ENCODE data around the gene PELI3. TPM values are rescaled to one million over a fixed set of nuclear protein-coding genes. Genes with fewer than 3 reads are reported as not detected.
"Not testable (repeated sequence)": the region's sequence is repeated elsewhere in the genome, so short reads cannot be mapped to it uniquely, and the experiment has no call there.

PELI3 gene
- total and polyA plus RNA-seq, 10 of the 15 experiments (the other 5 are each of a cell fraction or from before 2014, with no cell fraction given) = 0.14 to 1.5 (median 0.66) TPM

DNA sequence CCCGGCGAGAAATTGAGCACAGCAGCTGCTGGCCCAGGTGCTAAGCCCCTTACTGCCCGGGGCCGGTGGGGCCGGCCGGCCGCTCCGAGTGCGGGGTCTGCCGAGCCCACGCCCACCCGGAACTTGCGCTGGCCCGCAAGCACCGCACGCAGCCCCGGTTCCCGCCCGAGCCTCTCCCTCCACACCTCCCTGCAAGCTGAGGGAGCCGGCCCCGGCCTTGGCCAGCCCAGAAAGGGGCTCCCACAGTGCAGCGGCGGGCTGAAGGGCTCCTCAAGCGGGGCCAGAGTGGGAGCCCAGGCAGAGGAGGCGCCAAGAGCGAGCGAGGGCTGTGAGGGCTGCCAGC lies 25.8 kb upstream of the PELI3 start:
- H3K27ac ChIP-seq (ENCODE audit: control insufficient read depth, insufficient read depth); H3K4me2 ChIP-seq (ENCODE audit: control insufficient read depth, insufficient read depth); DNase-seq (ENCODE audit: low read depth, low spot score); ATAC-seq; H3K9ac ChIP-seq (ENCODE audit: control insufficient read depth, insufficient read depth, low read length); H3K4me3 ChIP-seq; H3K36me3 ChIP-seq (ENCODE audit: control insufficient read depth in 2 of 2, insufficient read depth in 2 of 2, low read length in 1 of 2); H3K9me3 ChIP-seq (replicated peaks; ENCODE audit: control insufficient read depth, insufficient read depth, low read length); H3K79me2 ChIP-seq (ENCODE audit: control insufficient read depth, insufficient read depth, low read length); POLR2A ChIA-PET; intact Hi-C loops (cut with micrococcal nuclease; ENCODE audit: unreplicated experiment); H3K27me3 ChIP-seq (replicated peaks in 1 of 2; ENCODE audit: control insufficient read depth in 2 of 2, insufficient read depth in 2 of 2, low read length in 1 of 2); FAIRE-seq; BruUV-seq (replicated peaks); H2AFZ ChIP-seq (ENCODE audit: control insufficient read depth, low read depth, low read length); in situ Hi-C loops (cut with MboI); H4K20me1 ChIP-seq (ENCODE audit: control insufficient read depth, insufficient read depth); H3K4me1 ChIP-seq (ENCODE audit: control insufficient read depth, insufficient read depth, low read length): not testable (repeated sequence)
- RAD21 ChIA-PET (ENCODE audit: unreplicated experiment) = interaction anchor here (0.6 to 1.4 kb wide), 3 partner anchors 18 to 238 kb away, joined by 4 to 5 read pairs (median 4); no protein-coding TSS in a partner anchor
- CTCF ChIA-PET = interaction anchor here (3.1 to 5.1 kb wide), 5 partner anchors 12 to 238 kb away, joined by 20 to 39 read pairs (median 31); partner anchors contain the start of genes DPP3 and RBM4B
- WGBS (ENCODE audit: insufficient coverage, insufficient replicate concordance, low lambda C conversion rate, missing lambda C conversion rate) = 52% methylated on average over 24 of the region's 27 CpGs
- SMC1A ChIA-PET (ENCODE audit: uncharacterized antibody, unreplicated experiment) = interaction anchor here (1.4 to 1.5 kb wide), 2 partner anchors 38 to 238 kb away, joined by 3 to 4 read pairs; no protein-coding TSS in a partner anchor

DNA sequence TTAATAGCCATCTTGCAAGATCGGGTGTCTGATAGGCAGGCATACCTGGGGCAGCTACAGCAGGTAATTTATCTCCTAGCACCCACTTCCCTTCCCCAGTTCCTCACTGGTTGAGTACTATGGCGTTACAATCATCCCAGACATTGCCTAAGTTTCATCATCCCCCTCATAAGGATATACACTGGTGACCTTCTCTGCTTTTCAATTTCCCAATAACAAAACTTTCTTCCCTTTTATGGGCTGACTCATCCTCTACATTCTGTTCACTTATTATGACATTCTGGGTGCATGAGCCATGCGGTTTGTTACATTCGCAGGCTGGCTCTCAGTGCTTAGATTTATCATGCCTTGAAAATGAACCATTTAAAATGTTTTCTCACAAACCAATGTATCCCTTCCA lies 23.1 kb upstream of the PELI3 start:
- FAIRE-seq = no peak
- intact Hi-C loops (cut with micrococcal nuclease; ENCODE audit: unreplicated experiment) = no loop called here
- BruUV-seq (replicated peaks) = no TSS peak

More for the DNA sequence above, 23.1 kb upstream of the PELI3 start:
- no peaks in the 10 kb centered on the region for H3K4me1 ChIP-seq (ENCODE audit: control insufficient read depth, insufficient read depth, low read length)
- ATAC-seq (no peak), DNase-seq (ENCODE audit: low read depth, low spot score) (no peak)
- H4K20me1 ChIP-seq (ENCODE audit: control insufficient read depth, insufficient read depth) = no peaks in the 10 kb centered on the region
- H3K9ac ChIP-seq (ENCODE audit: control insufficient read depth, insufficient read depth, low read length) = no peak overlapping the region
- POLR2A ChIA-PET = no interaction called here
- CTCF ChIA-PET = no interaction called here
- RAD21 ChIA-PET (ENCODE audit: unreplicated experiment) = no interaction called here
- 54% methylated on average over 4 of the region's 4 CpGs for WGBS (ENCODE audit: insufficient coverage, insufficient replicate concordance, low lambda C conversion rate, missing lambda C conversion rate)
- no peaks in the 10 kb centered on the region; a peak in 1 of 4 replicates for H3K27me3 ChIP-seq (replicated peaks in 1 of 2; ENCODE audit: control insufficient read depth in 2 of 2, insufficient read depth in 2 of 2, low read length in 1 of 2)
- no peaks in the 10 kb centered on the region; the same call in 2 of the 3 replicates for H3K9me3 ChIP-seq (replicated peaks; ENCODE audit: control insufficient read depth, insufficient read depth, low read length)
- in situ Hi-C loops (cut with MboI) = no loop called here
- no peak overlapping the region for H2AFZ ChIP-seq (ENCODE audit: control insufficient read depth, low read depth, low read length)
- no peaks in the 10 kb centered on the region for H3K36me3 ChIP-seq (ENCODE audit: control insufficient read depth in 2 of 2, insufficient read depth in 2 of 2, low read length in 1 of 2)
- H3K79me2 ChIP-seq (ENCODE audit: control insufficient read depth, insufficient read depth, low read length) = no peaks in the 10 kb centered on the region
- SMC1A ChIA-PET (ENCODE audit: uncharacterized antibody, unreplicated experiment) = no interaction called here
- H3K4me2 ChIP-seq (ENCODE audit: control insufficient read depth, insufficient read depth) = no peak overlapping the region
- no peak for TF ChIP-seq TCF12 (IDR thresholded peaks at IDR 0.05; ENCODE audit: low read depth, low read length)
- TF ChIP-seq ZNF217 (IDR thresholded peaks at IDR 0.05) = no peak
- no peak for TF ChIP-seq HCFC1 (IDR thresholded peaks at IDR 0.05; ENCODE audit: low read length)
- TF ChIP-seq MXI1 (IDR thresholded peaks at IDR 0.05; ENCODE audit: low read depth, low read length) = no peak
- TF ChIP-seq CHD2 (IDR thresholded peaks at IDR 0.05; ENCODE audit: borderline replicate concordance, low read depth, low read length) = no peak
- TF ChIP-seq SREBF2 (IDR thresholded peaks at IDR 0.05; ENCODE audit: low read length) = no peak
- no peak for TF ChIP-seq MYB (IDR thresholded peaks at IDR 0.05; ENCODE audit: borderline replicate concordance, low read depth, low read length)
- TF ChIP-seq, protein P1, sequence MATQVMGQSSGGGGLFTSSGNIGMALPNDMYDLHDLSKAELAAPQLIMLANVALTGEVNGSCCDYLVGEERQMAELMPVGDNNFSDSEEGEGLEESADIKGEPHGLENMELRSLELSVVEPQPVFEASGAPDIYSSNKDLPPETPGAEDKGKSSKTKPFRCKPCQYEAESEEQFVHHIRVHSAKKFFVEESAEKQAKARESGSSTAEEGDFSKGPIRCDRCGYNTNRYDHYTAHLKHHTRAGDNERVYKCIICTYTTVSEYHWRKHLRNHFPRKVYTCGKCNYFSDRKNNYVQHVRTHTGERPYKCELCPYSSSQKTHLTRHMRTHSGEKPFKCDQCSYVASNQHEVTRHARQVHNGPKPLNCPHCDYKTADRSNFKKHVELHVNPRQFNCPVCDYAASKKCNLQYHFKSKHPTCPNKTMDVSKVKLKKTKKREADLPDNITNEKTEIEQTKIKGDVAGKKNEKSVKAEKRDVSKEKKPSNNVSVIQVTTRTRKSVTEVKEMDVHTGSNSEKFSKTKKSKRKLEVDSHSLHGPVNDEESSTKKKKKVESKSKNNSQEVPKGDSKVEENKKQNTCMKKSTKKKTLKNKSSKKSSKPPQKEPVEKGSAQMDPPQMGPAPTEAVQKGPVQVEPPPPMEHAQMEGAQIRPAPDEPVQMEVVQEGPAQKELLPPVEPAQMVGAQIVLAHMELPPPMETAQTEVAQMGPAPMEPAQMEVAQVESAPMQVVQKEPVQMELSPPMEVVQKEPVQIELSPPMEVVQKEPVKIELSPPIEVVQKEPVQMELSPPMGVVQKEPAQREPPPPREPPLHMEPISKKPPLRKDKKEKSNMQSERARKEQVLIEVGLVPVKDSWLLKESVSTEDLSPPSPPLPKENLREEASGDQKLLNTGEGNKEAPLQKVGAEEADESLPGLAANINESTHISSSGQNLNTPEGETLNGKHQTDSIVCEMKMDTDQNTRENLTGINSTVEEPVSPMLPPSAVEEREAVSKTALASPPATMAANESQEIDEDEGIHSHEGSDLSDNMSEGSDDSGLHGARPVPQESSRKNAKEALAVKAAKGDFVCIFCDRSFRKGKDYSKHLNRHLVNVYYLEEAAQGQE (IDR thresholded peaks at IDR 0.05; ENCODE audit: low read depth, low read length) = no peak
- TF ChIP-seq, protein P2, sequence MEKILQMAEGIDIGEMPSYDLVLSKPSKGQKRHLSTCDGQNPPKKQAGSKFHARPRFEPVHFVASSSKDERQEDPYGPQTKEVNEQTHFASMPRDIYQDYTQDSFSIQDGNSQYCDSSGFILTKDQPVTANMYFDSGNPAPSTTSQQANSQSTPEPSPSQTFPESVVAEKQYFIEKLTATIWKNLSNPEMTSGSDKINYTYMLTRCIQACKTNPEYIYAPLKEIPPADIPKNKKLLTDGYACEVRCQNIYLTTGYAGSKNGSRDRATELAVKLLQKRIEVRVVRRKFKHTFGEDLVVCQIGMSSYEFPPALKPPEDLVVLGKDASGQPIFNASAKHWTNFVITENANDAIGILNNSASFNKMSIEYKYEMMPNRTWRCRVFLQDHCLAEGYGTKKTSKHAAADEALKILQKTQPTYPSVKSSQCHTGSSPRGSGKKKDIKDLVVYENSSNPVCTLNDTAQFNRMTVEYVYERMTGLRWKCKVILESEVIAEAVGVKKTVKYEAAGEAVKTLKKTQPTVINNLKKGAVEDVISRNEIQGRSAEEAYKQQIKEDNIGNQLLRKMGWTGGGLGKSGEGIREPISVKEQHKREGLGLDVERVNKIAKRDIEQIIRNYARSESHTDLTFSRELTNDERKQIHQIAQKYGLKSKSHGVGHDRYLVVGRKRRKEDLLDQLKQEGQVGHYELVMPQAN (conservative IDR thresholded peaks at IDR 0.05) = no peak
- TF ChIP-seq, protein P3, sequence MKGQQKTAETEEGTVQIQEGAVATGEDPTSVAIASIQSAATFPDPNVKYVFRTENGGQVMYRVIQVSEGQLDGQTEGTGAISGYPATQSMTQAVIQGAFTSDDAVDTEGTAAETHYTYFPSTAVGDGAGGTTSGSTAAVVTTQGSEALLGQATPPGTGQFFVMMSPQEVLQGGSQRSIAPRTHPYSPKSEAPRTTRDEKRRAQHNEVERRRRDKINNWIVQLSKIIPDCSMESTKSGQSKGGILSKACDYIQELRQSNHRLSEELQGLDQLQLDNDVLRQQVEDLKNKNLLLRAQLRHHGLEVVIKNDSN (IDR thresholded peaks at IDR 0.05; ENCODE audit: borderline replicate concordance, extremely low read length, insufficient read depth, low read depth, low read length) = no peak
- TF ChIP-seq CREM (IDR thresholded peaks at IDR 0.05; ENCODE audit: low read depth) = no peak
- no peak overlapping the region for H3K27ac ChIP-seq (ENCODE audit: control insufficient read depth, insufficient read depth)
- no peak overlapping the region for H3K4me3 ChIP-seq

Measured in GM12878 (cell line).